Glomerular visceral epithelial cell (primary cell): ENCODE measurements around the gene PPP1R2C.

Experiments
- DNase-seq: peaks from one replicate; pipeline ENCODE4 v3.0.0-alpha.2; 2016; ENCODE audit errors: extremely low spot score

The PPP1R2C gene

GRCh38 chrX:42748067-42748850, 29.7 kb downstream of the PPP1R2C start:
- peak; percentile 15 for DNase-seq

- no peak for DNase-seq
Observed at GRCh38 chrX:42746606-42747005, 31.4 kb downstream of the PPP1R2C start.

- DNase-seq: no peak
Observed at GRCh38 chrX:42740456-42740855, 37.5 kb downstream of the PPP1R2C start.

GRCh38 chrX:42739741-42740140, 38.2 kb downstream of the PPP1R2C start:
- no peak for DNase-seq

- DNase-seq: no peak
Observed at GRCh38 chrX:42739258-42739657, 38.7 kb downstream of the PPP1R2C start.

GRCh38 chrX:42738552-42738951, 39.4 kb downstream of the PPP1R2C start:
- DNase-seq: no peak

GRCh38 chrX:42735250-42735649, 42.7 kb downstream of the PPP1R2C start:
- no peak for DNase-seq

GRCh38 chrX:42732506-42732905, 45.5 kb downstream of the PPP1R2C start:
- no peak for DNase-seq
